H1 (cell line): ENCODE results near the gene PGLYRP2. TPM values are rescaled to one million over a fixed set of nuclear protein-coding genes. Genes with fewer than 3 reads are reported as not detected.

Experiments used
- CTCF ChIA-PET: fragments of 300-600 bp; sonication (Branson Sonifier 250); formaldehyde crosslinking; loops from one replicate; lab custom pipeline; 2021; ENCODE audit not compliant: partially characterized antibody; lab: Charles Lee
- POLR2A ChIA-PET: fragments of 300-600 bp; sonication (Branson Sonifier 250); formaldehyde crosslinking; loops from one replicate; lab custom pipeline; 2021; ENCODE audit warnings: inconsistent platforms; ENCODE audit not compliant: partially characterized antibody; lab: Charles Lee
- DNase-seq, 2 experiments: peaks; one replicate each; pipeline versions ENCODE4 v3.0.0 to v3.0.0-alpha.2; 2010 to 2022; ENCODE audit warnings: low spot score in 2 of 2, low read depth in 1 of 2, mixed read lengths in 1 of 2
- FAIRE-seq: peaks from 2 replicates; lab custom pipeline; 2011; peaks lifted over from hg19 to GRCh38; lab: Jason Lieb, UNC
- H2AFZ ChIP-seq: 2 replicates; pipeline ENCODE4 v1.8.1; 2012; ENCODE audit warnings: low read length, inconsistent platforms
- H2AK5ac ChIP-seq: 2 replicates; pipeline ENCODE4 v1.6.1; 2013; ENCODE audit warnings: low read depth, low read length
- H2BK120ac ChIP-seq: replicated peaks from 2 replicates; pipeline ENCODE3; 2013; ENCODE audit warnings: low read depth, low read length, inconsistent platforms
- H2BK12ac ChIP-seq: 2 replicates; pipeline ENCODE4 v1.6.1; 2013; ENCODE audit warnings: low read depth, low read length
- H2BK15ac ChIP-seq: 2 replicates; pipeline ENCODE4 v1.6.1; 2013; ENCODE audit warnings: low read length
- H2BK20ac ChIP-seq: 2 replicates; pipeline ENCODE4 v1.6.1; 2013; ENCODE audit warnings: low read length
- H2BK5ac ChIP-seq: 2 replicates; pipeline ENCODE4 v1.6.1; 2013; ENCODE audit warnings: low read depth, low read length
- H3K14ac ChIP-seq: 2 replicates; pipeline ENCODE4 v1.6.1; 2013; ENCODE audit warnings: inconsistent platforms; ENCODE audit not compliant: insufficient read length
- H3K18ac ChIP-seq: 2 replicates; pipeline ENCODE4 v1.6.1; 2013; ENCODE audit warnings: low read length; ENCODE audit errors: extremely low read depth
- H3K23ac ChIP-seq: 2 replicates; pipeline ENCODE4 v1.6.1; 2013; ENCODE audit warnings: inconsistent platforms; ENCODE audit not compliant: insufficient read length
- H3K23me2 ChIP-seq: 2 replicates; pipeline ENCODE4 v1.6.1; 2013; ENCODE audit warnings: low read depth, low read length
- H3K27ac ChIP-seq: 2 replicates; pipeline ENCODE4 v1.6.1; 2011; ENCODE audit warnings: low read depth, low read length, inconsistent platforms
- H3K27me3 ChIP-seq, 4 experiments: replicated peaks in 1 of 4; 1 replicate in 1 of 4; 2 replicates in 3 of 4; pipeline versions ENCODE4 v1.6.1 to v1.8.1; 2011 to 2013; ENCODE audit warnings: low read length in 3 of 4, mild to moderate bottlenecking in 3 of 4, inconsistent platforms in 2 of 4, mixed read lengths in 2 of 4, moderate library complexity in 1 of 4; ENCODE audit not compliant: control insufficient read depth in 3 of 4, insufficient read depth in 3 of 4; ENCODE audit errors: extremely low read depth in 1 of 4
- H3K36me3 ChIP-seq, 4 experiments: 2 replicates each; pipeline versions ENCODE4 v1.6.1 to v1.8.1; 2011 to 2013; ENCODE audit warnings: mild to moderate bottlenecking in 4 of 4, low read length in 3 of 4, moderate library complexity in 2 of 4, control low read depth in 1 of 4, inconsistent platforms in 1 of 4; ENCODE audit not compliant: insufficient read depth in 4 of 4, control insufficient read depth in 2 of 4
- H3K4ac ChIP-seq: replicated peaks from 2 replicates; pipeline ENCODE3; 2013; ENCODE audit warnings: low read length, low read depth, mixed read lengths, inconsistent platforms; ENCODE audit not compliant: insufficient read length
- H3K4me1 ChIP-seq, 4 experiments: replicated peaks in 1 of 4; 1 replicate in 1 of 4; 2 replicates in 3 of 4; pipeline versions ENCODE4 v1.6.1 to v1.8.1; 2011 to 2013; ENCODE audit warnings: low read length in 3 of 4, inconsistent platforms in 2 of 4, mixed read lengths in 1 of 4; ENCODE audit not compliant: insufficient read depth in 4 of 4, control insufficient read depth in 3 of 4
- H3K4me2 ChIP-seq, 2 experiments: 2 replicates each; pipeline versions ENCODE4 v1.6.1 to v1.8.1; 2011 to 2013; ENCODE audit warnings: low read depth in 2 of 2, low read length in 2 of 2, control low read depth in 1 of 2, inconsistent platforms in 1 of 2, mild to moderate bottlenecking in 1 of 2; ENCODE audit not compliant: insufficient read depth in 1 of 2
- H3K4me3 ChIP-seq, 4 experiments: fragments of 200-600, 300-600 bp in 1 of 4; sonication (generic), shearing (Covaris generic), sonication (Bioruptor Twin) in 1 of 4; 2 replicates each; pipeline versions ENCODE4 v1.5.1 to v1.8.1; 2011 to 2016; ENCODE audit warnings: low read length in 4 of 4, low read depth in 3 of 4, control low read depth in 2 of 4, inconsistent platforms in 2 of 4, mild to moderate bottlenecking in 2 of 4, mixed read lengths in 1 of 4, moderate library complexity in 1 of 4; ENCODE audit not compliant: insufficient read depth in 2 of 4; ENCODE audit errors: extremely low read depth in 1 of 4
- H3K56ac ChIP-seq: replicated peaks from 2 replicates; pipeline ENCODE3; 2013; ENCODE audit warnings: low read depth, mild to moderate bottlenecking, mixed read lengths, low read length, inconsistent platforms; ENCODE audit not compliant: insufficient read length
- H3K79me1 ChIP-seq: 2 replicates; pipeline ENCODE4 v1.6.1; 2013; ENCODE audit warnings: low read depth, low read length, control low read depth
- H3K79me2 ChIP-seq, 2 experiments: 2 replicates each; pipeline versions ENCODE4 v1.6.1 to v1.8.1; 2012 to 2013; ENCODE audit warnings: low read length in 2 of 2, mild to moderate bottlenecking in 2 of 2, inconsistent platforms in 1 of 2; ENCODE audit not compliant: insufficient read depth in 2 of 2, control insufficient read depth in 1 of 2
- H3K9ac ChIP-seq, 4 experiments: replicated peaks in 1 of 4; 1 replicate in 1 of 4; 2 replicates in 3 of 4; pipeline versions ENCODE4 v1.6.1 to v1.8.1; 2011 to 2013; ENCODE audit warnings: low read depth in 3 of 4, low read length in 3 of 4, control low read depth in 2 of 4, mild to moderate bottlenecking in 2 of 4, moderate library complexity in 2 of 4, inconsistent platforms in 1 of 4; ENCODE audit errors: extremely low read depth in 1 of 4
- H3K9me3 ChIP-seq, 2 experiments: 2 replicates each; pipeline versions ENCODE4 v1.6.1 to v1.8.1; 2012 to 2013; ENCODE audit warnings: mild to moderate bottlenecking in 2 of 2, moderate library complexity in 2 of 2, control low read depth in 1 of 2, inconsistent platforms in 1 of 2, low read depth in 1 of 2, low read length in 1 of 2, mixed read lengths in 1 of 2; ENCODE audit not compliant: insufficient read depth in 2 of 2
- H4K20me1 ChIP-seq, 2 experiments: replicated peaks in 1 of 2; 2 replicates each; pipeline versions ENCODE3 to v1.8.1; 2011 to 2013; ENCODE audit warnings: inconsistent platforms in 2 of 2, low read length in 2 of 2, mild to moderate bottlenecking in 1 of 2; ENCODE audit not compliant: insufficient read depth in 2 of 2, control insufficient read depth in 1 of 2
- H4K5ac ChIP-seq: 2 replicates; pipeline ENCODE4 v1.6.1; 2013; ENCODE audit warnings: low read length, low read depth, mixed read lengths, inconsistent platforms; ENCODE audit not compliant: insufficient read length
- H4K8ac ChIP-seq: 2 replicates; pipeline ENCODE4 v1.8.0; 2013; ENCODE audit warnings: mild to moderate bottlenecking, moderate library complexity, low read length, inconsistent platforms; ENCODE audit not compliant: insufficient read depth; ENCODE audit errors: extremely low read depth
- H4K91ac ChIP-seq: replicated peaks from 2 replicates; pipeline ENCODE3; 2013; ENCODE audit warnings: low read length, mixed read lengths, inconsistent platforms; ENCODE audit not compliant: insufficient read length
- BCL11A ChIP-seq, 2 experiments: IDR thresholded peaks; one replicate each; pipeline ENCODE4 v1.6.1; 2011; ENCODE audit warnings: low read depth in 2 of 2, low read length in 2 of 2, mild to moderate bottlenecking in 2 of 2
- CBX5 ChIP-seq: fragments of 300-800, 300-1000 bp; sonication (generic); IDR thresholded peaks from 2 replicates; pipeline ENCODE4 v1.7.1; 2016; ENCODE audit warnings: antibody characterized with exemption, low read length, low read depth
- HDAC2 ChIP-seq, 2 experiments: fragments of 300-600 bp in 1 of 2; sonication (generic) in 1 of 2; IDR thresholded peaks; 2 replicates each; pipeline ENCODE4 v1.6.1; 2011 to 2012; ENCODE audit warnings: low read depth in 2 of 2, low read length in 2 of 2, mild to moderate bottlenecking in 2 of 2, moderate library complexity in 2 of 2, borderline replicate concordance in 1 of 2, inconsistent platforms in 1 of 2
- JUND ChIP-seq: IDR thresholded peaks from 2 replicates; pipeline ENCODE4 v1.6.1; 2011; ENCODE audit warnings: mild to moderate bottlenecking, improper control_type of control experiment, low read length
- KDM4A ChIP-seq: IDR thresholded peaks from one replicate; pipeline ENCODE4 v1.7.1; 2012; ENCODE audit warnings: low read depth, mild to moderate bottlenecking, moderate library complexity, low read length, inconsistent platforms; ENCODE audit not compliant: severe bottlenecking
- PHF8 ChIP-seq: fragments of 200-600 bp; sonication (generic); conservative IDR thresholded peaks from 2 replicates; pipeline ENCODE4 v1.7.1; 2012; ENCODE audit warnings: low read depth, mild to moderate bottlenecking, inconsistent platforms, low read length, moderate library complexity
- POLR2AphosphoS5 ChIP-seq: IDR thresholded peaks from 2 replicates; pipeline ENCODE4 v1.6.1; 2011; ENCODE audit warnings: low read depth, low read length
- SAP30 ChIP-seq: fragments of 300-600 bp; sonication (generic); IDR thresholded peaks from 2 replicates; pipeline ENCODE4 v1.7.1; 2012; ENCODE audit warnings: low read length, moderate library complexity, mild to moderate bottlenecking, inconsistent platforms; ENCODE audit not compliant: insufficient read depth, insufficient replicate concordance
- SIRT6 ChIP-seq: IDR thresholded peaks from one replicate; pipeline ENCODE4 v1.7.1; 2012; ENCODE audit warnings: low read length, inconsistent platforms
- TAF1 ChIP-seq: IDR thresholded peaks from 2 replicates; pipeline ENCODE4 v1.6.1; 2011; ENCODE audit warnings: mild to moderate bottlenecking, low read depth, low read length
- TCF12 ChIP-seq: IDR thresholded peaks from 2 replicates; pipeline ENCODE4 v1.6.1; 2011; ENCODE audit warnings: low read depth, mild to moderate bottlenecking, low read length
- ZNF274 ChIP-seq: IDR thresholded peaks from 2 replicates; pipeline ENCODE4 v1.7.0; 2012; ENCODE audit warnings: low read length, borderline replicate concordance; ENCODE audit errors: extremely low read depth
- WGBS, 2 experiments: shearing (Covaris generic) in 1 of 2; methylation state at CpG; one replicate each; pipeline versions ENCODE4 v1.1.6 to v1.1.7; 2013 to 2015; ENCODE audit warnings: low lambda C conversion rate in 2 of 2, mixed read lengths in 2 of 2, inconsistent platforms in 1 of 2, low coverage in 1 of 2, missing lambda C conversion rate in 1 of 2; ENCODE audit not compliant: insufficient replicate concordance in 2 of 2, insufficient coverage in 1 of 2, insufficient read length in 1 of 2; ENCODE audit errors: extremely low coverage in 1 of 2, missing lambda C conversion rate in 1 of 2; 5-methylcytosine and 5-hydroxymethylcytosine counted together
- polyA plus RNA-seq, 7 experiments: library from polyadenylated mRNA; depleted of rRNA in 3 of 7; stranded (reverse) in 5 of 7; unstranded in 2 of 7; fragments of >200 nt in 5 of 7; fragments of 200-250 nt in 2 of 7; gene quantifications; 1 replicate in 5 of 7; 2 replicates in 1 of 7; 4 replicates in 1 of 7; pipeline versions ENCODE4 v1.2.1 to v1.2.3, GENCODE V29; 2011 to 2013; ENCODE audit warnings: missing spikeins in 2 of 7, mixed read lengths in 2 of 7
- total RNA-seq: library from RNA; stranded (reverse); fragmentation: NEBNext Ultra II Directional; extraction: Animal tissue kit (Norgen Biotek cat#: 25700); gene quantifications from 2 replicates; pipeline ENCODE4 v1.2.1, GENCODE V29; 2021
- TF ChIP-seq, protein P1 (sequence below): IDR thresholded peaks from 2 replicates; pipeline ENCODE4 v1.6.1; 2012; ENCODE audit warnings: inconsistent platforms

The PGLYRP2 gene
- total and polyA plus RNA-seq, 2 of the 8 experiments (the other 6 are each of a cell fraction or from before 2014, with no cell fraction given): not detected

DNA sequence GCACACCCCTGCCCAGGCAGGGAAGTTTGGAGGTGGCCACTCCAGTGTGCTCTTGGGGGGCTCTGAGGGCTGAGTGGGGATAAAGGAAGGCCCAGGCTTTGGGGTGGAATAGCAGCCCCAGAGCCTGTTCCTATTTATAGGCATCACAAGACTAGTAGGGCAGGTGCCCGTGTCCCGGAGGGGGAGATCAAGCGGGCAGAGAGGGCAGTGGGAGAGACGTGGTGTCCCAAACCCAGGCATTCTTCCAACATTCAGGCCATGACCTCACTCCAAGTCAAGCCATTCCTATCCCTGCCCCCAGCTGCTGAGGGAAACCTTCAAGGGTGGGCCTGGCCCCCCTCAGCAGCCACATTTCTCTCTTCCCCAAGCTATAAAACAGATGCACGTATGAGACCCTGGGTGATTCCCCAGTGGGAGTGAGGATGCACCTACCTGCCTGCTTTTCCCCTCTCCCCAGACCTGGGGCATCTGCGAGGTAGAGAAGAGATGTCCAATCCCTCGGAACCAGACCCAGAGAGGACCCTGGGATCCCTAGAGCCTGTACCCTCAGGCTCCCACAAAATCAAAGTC is 33.4 kb downstream of the PGLYRP2 start:
- H3K14ac ChIP-seq: no peak overlapping the region
- H3K9ac ChIP-seq: no peak overlapping the region
- H2BK5ac ChIP-seq: no peak overlapping the region
- no peaks in the 10 kb centered on the region for H4K20me1 ChIP-seq
- no peak overlapping the region for H3K4me3 ChIP-seq
- no peak for FAIRE-seq
- CTCF ChIA-PET: interaction anchor here (0.6 kb wide), 1 partner anchor 16 kb away, joined by 3 read pairs; no protein-coding TSS in a partner anchor
- H3K56ac ChIP-seq: no peak overlapping the region
- H2BK20ac ChIP-seq: no peak overlapping the region
- no peak overlapping the region for H2AK5ac ChIP-seq
- H2AFZ ChIP-seq: no peak overlapping the region
- H4K91ac ChIP-seq: no peak overlapping the region
- no peak overlapping the region for H2BK12ac ChIP-seq
- peaks cover 0 to 9% (median 2%) of the 10 kb centered on the region in 4 experiments; a peak in 6 of 7 replicates for H3K4me1 ChIP-seq
- no peak overlapping the region for H3K23ac ChIP-seq
- H3K36me3 ChIP-seq: no peaks in the 10 kb centered on the region
- H2BK15ac ChIP-seq: no peak overlapping the region
- H3K23me2 ChIP-seq: peaks cover 15% of the 10 kb centered on the region; the same call in 1 of the 2 replicates
- H4K8ac ChIP-seq: no peak overlapping the region
- H4K5ac ChIP-seq: no peak overlapping the region
- POLR2A ChIA-PET: no interaction called here
- H3K4ac ChIP-seq: no peak overlapping the region
- no peak overlapping the region for H3K27ac ChIP-seq
- 77% methylated on average over 7 of the region's 7 CpGs; no CpG with 5 or more reads in 1 of the 2 experiments for WGBS, 2 experiments
- no peak overlapping the region for H3K4me2 ChIP-seq
- DNase-seq: no peak
- H3K9me3 ChIP-seq: no peaks in the 10 kb centered on the region
- H3K79me2 ChIP-seq: no peaks in the 10 kb centered on the region
- H2BK120ac ChIP-seq: no peak overlapping the region
- peaks cover 0 to 2% (median 0%) of the 10 kb centered on the region in 4 experiments; a peak in 1 of 7 replicates for H3K27me3 ChIP-seq
- no peak overlapping the region for H3K18ac ChIP-seq
- H3K79me1 ChIP-seq: no peaks in the 10 kb centered on the region
- TF ChIP-seq TCF12 (no peak), CBX5 (no peak), JUND (no peak), SAP30 (no peak), PHF8 (no peak), BCL11A (IDR thresholded peaks at IDR 0.05; ENCODE audit: low read depth in 2 of 2, low read length in 2 of 2) (no peak), HDAC2 (IDR thresholded peaks at IDR 0.05; ENCODE audit: borderline replicate concordance in 1 of 2, low read depth in 2 of 2, low read length in 2 of 2) (no peak), KDM4A (no peak), POLR2AphosphoS5 (no peak), TAF1 (no peak), SIRT6 (no peak), ZNF274 (no peak)
- TF ChIP-seq, protein P1, sequence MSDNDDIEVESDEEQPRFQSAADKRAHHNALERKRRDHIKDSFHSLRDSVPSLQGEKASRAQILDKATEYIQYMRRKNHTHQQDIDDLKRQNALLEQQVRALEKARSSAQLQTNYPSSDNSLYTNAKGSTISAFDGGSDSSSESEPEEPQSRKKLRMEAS: no peak
